Hepatocyte (in vitro differentiated cells): ENCODE results near the gene GCNT2. TPM values are rescaled to one million over a fixed set of nuclear protein-coding genes. Genes with fewer than 3 reads are reported as not detected.
"Not testable (repeated sequence)": the region's sequence is repeated elsewhere in the genome, so short reads cannot be mapped to it uniquely, and the experiment has no call there.

Experiments
- DNase-seq: peaks from one replicate; pipeline ENCODE4 v3.0.0-alpha.2; 2016; ENCODE audit warnings: low spot score
- H2AFZ ChIP-seq: fragments of 200-600 bp; sonication (generic); 2 replicates; pipeline ENCODE4 v1.6.0; 2016; ENCODE audit warnings: antibody characterized with exemption, mild to moderate bottlenecking
- H3K27ac ChIP-seq: fragments of 200-600 bp; sonication (generic); 2 replicates; pipeline ENCODE4 v1.5.1; 2016; ENCODE audit warnings: mild to moderate bottlenecking
- H3K27me3 ChIP-seq: fragments of 200-600 bp; sonication (generic); 2 replicates; pipeline ENCODE4 v1.6.1; 2016
- H3K36me3 ChIP-seq: fragments of 200-600 bp; sonication (generic); replicated peaks from 2 replicates; pipeline ENCODE4 v1.5.1; 2016; ENCODE audit warnings: low read depth; ENCODE audit not compliant: insufficient read depth
- H3K4me1 ChIP-seq: fragments of 200-600 bp; sonication (generic); 2 replicates; pipeline ENCODE4 v1.5.1; 2016; ENCODE audit warnings: mild to moderate bottlenecking, moderate library complexity; ENCODE audit not compliant: insufficient read depth
- H3K4me2 ChIP-seq: fragments of 200-600 bp; sonication (generic); 2 replicates; pipeline ENCODE4 v1.6.0; 2016
- H3K4me3 ChIP-seq: fragments of 200-600 bp; sonication (generic); 2 replicates; pipeline ENCODE4 v1.5.1; 2016; ENCODE audit warnings: mild to moderate bottlenecking
- H3K79me2 ChIP-seq: fragments of 200-600 bp; sonication (generic); 2 replicates; pipeline ENCODE4 v1.6.0; 2017; ENCODE audit warnings: mild to moderate bottlenecking
- H3K9me2 ChIP-seq: fragments of 200-600 bp; sonication (generic); replicated peaks from 2 replicates; pipeline ENCODE4 v1.6.0; 2017; ENCODE audit warnings: mild to moderate bottlenecking; ENCODE audit not compliant: insufficient read depth
- H3K9me3 ChIP-seq: fragments of 200-600 bp; sonication (generic); 2 replicates; pipeline ENCODE4 v1.5.1; 2016; ENCODE audit warnings: low read depth, mild to moderate bottlenecking
- H4K20me1 ChIP-seq: fragments of 200-600 bp; sonication (generic); 2 replicates; pipeline ENCODE4 v1.6.0; 2016; ENCODE audit warnings: mild to moderate bottlenecking; ENCODE audit not compliant: insufficient read depth, poor library complexity, severe bottlenecking
- EZH2 ChIP-seq: fragments of 200-600 bp; sonication (generic); IDR thresholded peaks from 2 replicates; pipeline ENCODE4 v1.6.1; 2016; ENCODE audit warnings: antibody characterized with exemption, mild to moderate bottlenecking, borderline replicate concordance
- EZH2phosphoT487 ChIP-seq: fragments of 200-600 bp; sonication (generic); IDR thresholded peaks from one replicate; pipeline ENCODE4 v1.6.1; 2018; ENCODE audit warnings: antibody characterized with exemption, mild to moderate bottlenecking, low read depth, moderate library complexity; ENCODE audit not compliant: unreplicated experiment, severe bottlenecking
- WGBS: methylation state at CpG from one replicate; pipeline ENCODE4 v1.1.6; 2016; ENCODE audit warnings: low lambda C conversion rate; ENCODE audit errors: missing lambda C conversion rate; 5-methylcytosine and 5-hydroxymethylcytosine counted together
- polyA plus RNA-seq: library from polyadenylated mRNA; unstranded; fragments of >200 nt; fragmentation: Nextera tagmentation; extraction: Ambion mirVana; gene quantifications from 2 replicates; pipeline ENCODE4 v1.2.1, GENCODE V29; 2016
- total RNA-seq: library from RNA; depleted of rRNA; stranded (reverse); fragments of >200 nt; gene quantifications from 2 replicates; pipeline ENCODE4 v1.2.3, GENCODE V29; 2014
- TF ChIP-seq, protein P1 (sequence below): fragments of 200-600 bp; sonication (generic); IDR thresholded peaks from 2 replicates; pipeline ENCODE4 v1.5.1; 2016; ENCODE audit warnings: antibody characterized with exemption, mild to moderate bottlenecking; ENCODE audit not compliant: poor library complexity

Gene GCNT2
- total and polyA plus RNA-seq, 2 experiments from 2014 or later, result 16.3 to 36.4 TPM

GRCh38 chr6:10487668-10488327, 33.4 kb upstream of the GCNT2 start:
- TF ChIP-seq EZH2phosphoT487 (no peak), EZH2 (no peak)
- TF ChIP-seq, protein P1, sequence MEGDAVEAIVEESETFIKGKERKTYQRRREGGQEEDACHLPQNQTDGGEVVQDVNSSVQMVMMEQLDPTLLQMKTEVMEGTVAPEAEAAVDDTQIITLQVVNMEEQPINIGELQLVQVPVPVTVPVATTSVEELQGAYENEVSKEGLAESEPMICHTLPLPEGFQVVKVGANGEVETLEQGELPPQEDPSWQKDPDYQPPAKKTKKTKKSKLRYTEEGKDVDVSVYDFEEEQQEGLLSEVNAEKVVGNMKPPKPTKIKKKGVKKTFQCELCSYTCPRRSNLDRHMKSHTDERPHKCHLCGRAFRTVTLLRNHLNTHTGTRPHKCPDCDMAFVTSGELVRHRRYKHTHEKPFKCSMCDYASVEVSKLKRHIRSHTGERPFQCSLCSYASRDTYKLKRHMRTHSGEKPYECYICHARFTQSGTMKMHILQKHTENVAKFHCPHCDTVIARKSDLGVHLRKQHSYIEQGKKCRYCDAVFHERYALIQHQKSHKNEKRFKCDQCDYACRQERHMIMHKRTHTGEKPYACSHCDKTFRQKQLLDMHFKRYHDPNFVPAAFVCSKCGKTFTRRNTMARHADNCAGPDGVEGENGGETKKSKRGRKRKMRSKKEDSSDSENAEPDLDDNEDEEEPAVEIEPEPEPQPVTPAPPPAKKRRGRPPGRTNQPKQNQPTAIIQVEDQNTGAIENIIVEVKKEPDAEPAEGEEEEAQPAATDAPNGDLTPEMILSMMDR, result no peak
- no peak for DNase-seq
- H3K4me1 ChIP-seq, result no peaks in the 10 kb centered on the region
- no peaks in the 10 kb centered on the region for H3K27me3 ChIP-seq
- no peaks in the 10 kb centered on the region for H4K20me1 ChIP-seq
- H3K4me3 ChIP-seq, result no peak overlapping the region
- no peaks in the 10 kb centered on the region for H3K9me2 ChIP-seq
- no peaks in the 10 kb centered on the region for H3K9me3 ChIP-seq
- no peak overlapping the region for H2AFZ ChIP-seq
- H3K4me2 ChIP-seq, result peak overlapping the region; percentile 78
- no peaks in the 10 kb centered on the region for H3K79me2 ChIP-seq
- no peak overlapping the region for H3K27ac ChIP-seq
- 63% methylated on average over 44 of the region's 44 CpGs for WGBS
- H3K36me3 ChIP-seq, result no peaks in the 10 kb centered on the region

- Histone ChIP-seq H4K20me1 (no peaks in the 10 kb centered on the region), H3K4me2 (no peak overlapping the region), H3K9me2 (no peaks in the 10 kb centered on the region), H3K4me1 (no peaks in the 10 kb centered on the region), H3K27ac (no peak overlapping the region), H3K36me3 (no peaks in the 10 kb centered on the region), H3K9me3 (no peaks in the 10 kb centered on the region), H3K27me3 (no peaks in the 10 kb centered on the region), H3K4me3 (no peak overlapping the region), H3K79me2 (no peaks in the 10 kb centered on the region), H2AFZ (no peak overlapping the region)
- WGBS, result 97% methylated on average over 32 of the region's 32 CpGs
- TF ChIP-seq EZH2phosphoT487 (no peak), EZH2 (no peak)
- TF ChIP-seq, protein P1, result no peak
- no peak for DNase-seq
Observed at GRCh38 chr6:10491463-10491862, 29.7 kb upstream of the GCNT2 start.

GRCh38 chr6:10491905-10492304, 29.2 kb upstream of the GCNT2 start:
- H3K9me3 ChIP-seq, H3K79me2 ChIP-seq, H3K27ac ChIP-seq, H3K4me1 ChIP-seq, H4K20me1 ChIP-seq, H3K9me2 ChIP-seq, H3K4me3 ChIP-seq, H3K4me2 ChIP-seq, DNase-seq, H3K36me3 ChIP-seq, H2AFZ ChIP-seq, H3K27me3 ChIP-seq: not testable (repeated sequence)
- WGBS, result 95% methylated on average over 3 of the region's 3 CpGs

- TF ChIP-seq, protein P1, result no peak
- TF ChIP-seq EZH2, result no peak
- TF ChIP-seq EZH2phosphoT487, result no peak
- Histone ChIP-seq H4K20me1 (no peaks in the 10 kb centered on the region), H3K9me2 (no peaks in the 10 kb centered on the region), H3K36me3 (no peaks in the 10 kb centered on the region), H3K4me1 (no peaks in the 10 kb centered on the region), H3K27ac (no peak overlapping the region), H3K4me2 (no peak overlapping the region), H3K4me3 (no peak overlapping the region), H3K27me3 (no peaks in the 10 kb centered on the region), H3K79me2 (no peaks in the 10 kb centered on the region), H2AFZ (no peak overlapping the region), H3K9me3 (no peaks in the 10 kb centered on the region)
- WGBS, result 95% methylated on average over 14 of the region's 14 CpGs
- DNase-seq, result no peak
Observed at GRCh38 chr6:10495029-10495428, 26.1 kb upstream of the GCNT2 start.
